Nephron (organoid): ENCODE data around the gene FLII.

Experiments
- H3K27ac Mint-ChIP-seq, 3 experiments: 2 replicates each; pipeline ENCODE4 v1.8.0; 2020; ENCODE audit warnings: mixed read lengths in 3 of 3, mild to moderate bottlenecking in 2 of 3, moderate library complexity in 1 of 3
- H3K27me3 Mint-ChIP-seq: 2 replicates; pipeline ENCODE4 v1.8.0; 2021; ENCODE audit warnings: low read depth, mild to moderate bottlenecking, moderate library complexity, mixed read lengths
- H3K36me3 Mint-ChIP-seq: 2 replicates; pipeline ENCODE4 v1.8.0; 2020; ENCODE audit warnings: low read depth, mixed read lengths
- H3K4me1 Mint-ChIP-seq: 2 replicates; pipeline ENCODE4 v1.8.0; 2020; ENCODE audit warnings: mixed read lengths
- H3K4me3 Mint-ChIP-seq, 3 experiments: 2 replicates each; pipeline ENCODE4 v1.8.0; 2020; ENCODE audit warnings: mild to moderate bottlenecking in 3 of 3, mixed read lengths in 3 of 3, moderate library complexity in 2 of 3
- H3K9me3 Mint-ChIP-seq: 2 replicates; pipeline ENCODE4 v1.8.0; 2020; ENCODE audit warnings: mixed read lengths
- CTCF ChIP-seq, 3 experiments: fragments of 200-600 bp; sonication (generic); IDR thresholded peaks; one replicate each; pipeline ENCODE4 v1.5.0; 2021; ENCODE audit warnings: antibody characterized with exemption in 3 of 3; ENCODE audit not compliant: unreplicated experiment in 3 of 3

FLII gene

GRCh38 chr17:18257982-18258355 lies 569 bp downstream of the FLII start:
- Mint-ChIP-seq H3K4me1 (peaks cover 18% of the 10 kb centered on the region), H3K36me3 (peaks cover 8% of the 10 kb centered on the region), H3K4me3 (peak overlapping the region; percentile 93 to 97 (median 94)), H3K27ac (peak overlapping the region; percentile 49 to 95 (median 89)), H3K27me3 (no peaks in the 10 kb centered on the region), H3K9me3 (no peaks in the 10 kb centered on the region)
- TF ChIP-seq CTCF (IDR thresholded peaks at IDR 0.05; ENCODE audit: unreplicated experiment in 3 of 3), result no peak

GRCh38 chr17:18257268-18257981 lies 1.1 kb downstream of the FLII start:
- TF ChIP-seq CTCF (IDR thresholded peaks at IDR 0.05; ENCODE audit: unreplicated experiment in 3 of 3), result no peak
- peak overlapping the region; percentile 93 to 97 (median 94) for H3K4me3 Mint-ChIP-seq
- peaks cover 8% of the 10 kb centered on the region for H3K36me3 Mint-ChIP-seq
- no peaks in the 10 kb centered on the region for H3K27me3 Mint-ChIP-seq
- peaks cover 18% of the 10 kb centered on the region for H3K4me1 Mint-ChIP-seq
- peak overlapping the region; percentile 49 to 95 (median 89) for H3K27ac Mint-ChIP-seq
- no peaks in the 10 kb centered on the region for H3K9me3 Mint-ChIP-seq

- Mint-ChIP-seq H3K9me3 (no peaks in the 10 kb centered on the region), H3K27ac (peak overlapping the region in 1 of 3 experiments; percentile 89), H3K4me1 (peaks cover 18% of the 10 kb centered on the region), H3K27me3 (no peaks in the 10 kb centered on the region), H3K36me3 (peaks cover 8% of the 10 kb centered on the region), H3K4me3 (peak overlapping the region; percentile 93 to 97 (median 94))
- no peak for TF ChIP-seq CTCF (IDR thresholded peaks at IDR 0.05; ENCODE audit: unreplicated experiment in 3 of 3)
Observed at GRCh38 chr17:18256776-18257175, 1.8 kb downstream of the FLII start.

- Mint-ChIP-seq H3K27me3 (no peaks in the 10 kb centered on the region), H3K27ac (no peak overlapping the region), H3K4me3 (peak overlapping the region; percentile 27 to 63 (median 54))
Observed at GRCh38 chr17:18256351-18256750, 2.2 kb downstream of the FLII start.

GRCh38 chr17:18254888-18255649 lies 3.5 kb downstream of the FLII start:
- H3K4me3 Mint-ChIP-seq, result peak overlapping the region; percentile 46 to 69 (median 54)
- no peaks in the 10 kb centered on the region for H3K9me3 Mint-ChIP-seq
- no peak for TF ChIP-seq CTCF (IDR thresholded peaks at IDR 0.05; ENCODE audit: unreplicated experiment in 3 of 3)
- no peak overlapping the region for H3K27ac Mint-ChIP-seq
- no peaks in the 10 kb centered on the region for H3K27me3 Mint-ChIP-seq
- H3K4me1 Mint-ChIP-seq, result peaks cover 15% of the 10 kb centered on the region
- H3K36me3 Mint-ChIP-seq, result peaks cover 23% of the 10 kb centered on the region

More at GRCh38 chr17:18256351-18256750, 2.2 kb downstream of the FLII start:
- no peak for TF ChIP-seq CTCF (IDR thresholded peaks at IDR 0.05; ENCODE audit: unreplicated experiment in 3 of 3)
- Mint-ChIP-seq H3K9me3 (no peaks in the 10 kb centered on the region), H3K4me1 (peaks cover 18% of the 10 kb centered on the region), H3K36me3 (peaks cover 12% of the 10 kb centered on the region)
